HFFc6 (cell line): ENCODE data around the gene KRTAP4-2. TPM values are rescaled to one million over a fixed set of nuclear protein-coding genes. Genes with fewer than 3 reads are reported as not detected.
"Not testable (repeated sequence)": the region's sequence is repeated elsewhere in the genome, so short reads cannot be mapped to it uniquely, and the experiment has no call there.

Experiments used
- DNase-seq: peaks from one replicate; pipeline ENCODE4 v3.0.0-alpha.2; 2018
- H3K27ac Mint-ChIP-seq: 2 replicates; pipeline ENCODE4 v1.8.0; 2020; ENCODE audit warnings: mild to moderate bottlenecking, mixed read lengths
- H3K27me3 Mint-ChIP-seq: 2 replicates; pipeline ENCODE4 v1.8.0; 2021; ENCODE audit warnings: mild to moderate bottlenecking, moderate library complexity, mixed read lengths; ENCODE audit not compliant: insufficient read depth
- H3K36me3 Mint-ChIP-seq: 2 replicates; pipeline ENCODE4 v1.8.0; 2021; ENCODE audit warnings: low read depth, mixed read lengths
- H3K4me1 Mint-ChIP-seq: 2 replicates; pipeline ENCODE4 v1.8.0; 2020; ENCODE audit warnings: low read depth, mixed read lengths
- H3K4me3 Mint-ChIP-seq: 2 replicates; pipeline ENCODE4 v1.8.0; 2020; ENCODE audit warnings: mild to moderate bottlenecking, moderate library complexity, mixed read lengths
- H3K9me3 Mint-ChIP-seq: 2 replicates; pipeline ENCODE4 v1.8.0; 2020; ENCODE audit warnings: mild to moderate bottlenecking, mixed read lengths
- CTCF ChIP-seq: fragments of 200-600 bp; sonication (generic); IDR thresholded peaks from 2 replicates; pipeline ENCODE4 v1.5.0; 2021; ENCODE audit warnings: antibody characterized with exemption, mild to moderate bottlenecking
- long read RNA-seq: library from polyadenylated mRNA; unstranded; transcript quantifications from one replicate; pipeline ENCODE4 v2.0.0, GENCODE V29; 2019
- total RNA-seq, 6 experiments: library from RNA; stranded (reverse); fragmentation: NEBNext Ultra II Directional; extraction: Animal tissue kit (Norgen Biotek cat#: 25700); gene quantifications; 2 replicates in 1 of 6; 3 replicates in 5 of 6; pipeline ENCODE4 v1.2.3, GENCODE V29; 2021

The KRTAP4-2 gene
- not detected for total RNA-seq
- long read RNA-seq = 0 reads

- no peak for DNase-seq
- H3K27ac Mint-ChIP-seq = peak within 1 kb of the TSS; percentile 68
- TF ChIP-seq CTCF = no peak
- H3K9me3 Mint-ChIP-seq = no peaks in the 10 kb centered on the region
- H3K4me3 Mint-ChIP-seq = no peak within 1 kb of the TSS
- no peaks in the 10 kb centered on the region for H3K36me3 Mint-ChIP-seq
- peaks cover 1% of the 10 kb centered on the region; the same call in 1 of the 2 replicates for H3K27me3 Mint-ChIP-seq
- peaks cover 30% of the 10 kb centered on the region for H3K4me1 Mint-ChIP-seq
These were observed at the start of gene KRTAP4-2 for GRCh38 chr17:41177727-41178271. Gene KRTAP4-2 (minus strand): TSS chr17:41178221. CDS start chr17:41178164, 57 bp downstream.

GRCh38 chr17:41226598-41227095 lies 48.6 kb upstream of the KRTAP4-2 start, which contains the start of gene KRTAP9-2:
Gene KRTAP9-2 (plus strand): TSS chr17:41226648. CDS start chr17:41226655, 7 bp downstream.
- H3K4me3 Mint-ChIP-seq, H3K27ac Mint-ChIP-seq, H3K9me3 Mint-ChIP-seq, H3K27me3 Mint-ChIP-seq, DNase-seq, H3K4me1 Mint-ChIP-seq, H3K36me3 Mint-ChIP-seq: not testable (repeated sequence)

GRCh38 chr17:41226051-41226450 lies 48.0 kb upstream of the KRTAP4-2 start:
- no peak for DNase-seq
- H3K4me3 Mint-ChIP-seq = no peak overlapping the region
- no peak overlapping the region for H3K27ac Mint-ChIP-seq
- no peaks in the 10 kb centered on the region for H3K36me3 Mint-ChIP-seq
- H3K4me1 Mint-ChIP-seq = 0 out of 2 replicates have a peak, but pooled peaks cover 8% of the 10 kb centered on the region
- peaks cover 4% of the 10 kb centered on the region for H3K27me3 Mint-ChIP-seq
- no peaks in the 10 kb centered on the region for H3K9me3 Mint-ChIP-seq
- no peak for TF ChIP-seq CTCF

- H3K27me3 Mint-ChIP-seq = peaks cover 7% of the 10 kb centered on the region
- no peak for DNase-seq
- no peak for TF ChIP-seq CTCF
- no peak overlapping the region for H3K4me3 Mint-ChIP-seq
- no peak overlapping the region for H3K27ac Mint-ChIP-seq
- H3K36me3 Mint-ChIP-seq = peaks cover 15% of the 10 kb centered on the region
- peaks cover 13% of the 10 kb centered on the region for H3K9me3 Mint-ChIP-seq
- 0 out of 2 replicates have a peak, but pooled peaks cover 8% of the 10 kb centered on the region for H3K4me1 Mint-ChIP-seq
These were observed 45.8 kb upstream of the KRTAP4-2 start for GRCh38 chr17:41223821-41224220.

- H3K27me3 Mint-ChIP-seq = peaks cover 11% of the 10 kb centered on the region
- no peak overlapping the region for H3K4me3 Mint-ChIP-seq
- DNase-seq = no peak
- peaks cover 13% of the 10 kb centered on the region for H3K4me1 Mint-ChIP-seq
- peaks cover 12% of the 10 kb centered on the region for H3K36me3 Mint-ChIP-seq
- peaks cover 12% of the 10 kb centered on the region for H3K9me3 Mint-ChIP-seq
- no peak overlapping the region for H3K27ac Mint-ChIP-seq
- no peak for TF ChIP-seq CTCF
These were observed 37.7 kb upstream of the KRTAP4-2 start for GRCh38 chr17:41215681-41216080.

GRCh38 chr17:41212524-41213169 lies 34.6 kb upstream of the KRTAP4-2 start:
- H3K9me3 Mint-ChIP-seq = no peaks in the 10 kb centered on the region; the same call in 1 of the 2 replicates
- H3K36me3 Mint-ChIP-seq = no peaks in the 10 kb centered on the region
- peaks cover 18% of the 10 kb centered on the region for H3K27me3 Mint-ChIP-seq
- no peak for DNase-seq
- H3K4me1 Mint-ChIP-seq = peaks cover 13% of the 10 kb centered on the region
- TF ChIP-seq CTCF = no peak
- H3K27ac Mint-ChIP-seq = no peak overlapping the region; the same call in 1 of the 2 replicates
- H3K4me3 Mint-ChIP-seq = no peak overlapping the region
